Measurements from ENCODE around the gene SESTD1.

Gene SESTD1

GRCh38 chr2:179298666-179299065 is 34.0 kb upstream of the SESTD1 start:
- H3K27me3 ChIP-seq (ENCODE audit: control insufficient read depth in 1 of 2, insufficient read depth in 1 of 2, low read length in 2 of 2), result no peaks in the 10 kb centered on the region
- H2BK15ac ChIP-seq (ENCODE audit: low read depth, poor library complexity, severe bottlenecking), result no peak overlapping the region
- H3K14ac ChIP-seq (ENCODE audit: low read length in 2 of 2), result no peak overlapping the region
- H2BK120ac ChIP-seq (ENCODE audit: low read depth, low read length), result no peak overlapping the region
- H3K4me3 ChIP-seq (ENCODE audit: insufficient read depth in 1 of 2, low read depth in 1 of 2, low read length in 2 of 2), result no peak overlapping the region
- H2AK5ac ChIP-seq (ENCODE audit: low read length, severe bottlenecking), result no peak overlapping the region
- H3K36me3 ChIP-seq (ENCODE audit: control insufficient read depth in 1 of 2, insufficient read depth in 2 of 2, low read depth in 1 of 2, low read length in 2 of 2), result no peaks in the 10 kb centered on the region
- H4K8ac ChIP-seq (ENCODE audit: low read length), result no peak overlapping the region
- no peak overlapping the region for H4K91ac ChIP-seq (ENCODE audit: low read length)
- DNase-seq, result no peak
- H3K4me2 ChIP-seq (ENCODE audit: low read length, poor library complexity, severe bottlenecking), result no peak overlapping the region
- no peak overlapping the region for H2AFZ ChIP-seq (ENCODE audit: low read depth, low read length)
- peaks cover 2% of the 10 kb centered on the region for H3K4me1 ChIP-seq (ENCODE audit: control insufficient read depth, insufficient read depth, low read depth, low read length)
- no peak overlapping the region for H3K23ac ChIP-seq (ENCODE audit: low read length in 2 of 2)
- no peak overlapping the region for H3K9ac ChIP-seq (ENCODE audit: low read length)
- no peak overlapping the region for H2BK12ac ChIP-seq (ENCODE audit: low read length in 2 of 2)
- 98% methylated on average over 4 of the region's 5 CpGs for WGBS
- H2BK5ac ChIP-seq (ENCODE audit: low read depth, low read length, poor library complexity, severe bottlenecking), result no peak overlapping the region
- H3K9me3 ChIP-seq (ENCODE audit: control insufficient read depth, low read length), result no peaks in the 10 kb centered on the region
- no peak overlapping the region for H3K18ac ChIP-seq (ENCODE audit: low read depth in 1 of 2, low read length in 2 of 2)
- no peak overlapping the region for H3K4ac ChIP-seq (ENCODE audit: low read depth in 1 of 2, low read length in 2 of 2)
- H3K79me1 ChIP-seq (replicated peaks; ENCODE audit: low read length, poor library complexity, severe bottlenecking), result no peaks in the 10 kb centered on the region
- H3K27ac ChIP-seq (ENCODE audit: low read length, poor library complexity, severe bottlenecking), result no peak overlapping the region

GRCh38 chr2:179297927-179298326 is 33.3 kb upstream of the SESTD1 start:
- peaks cover 2% of the 10 kb centered on the region for H3K4me1 ChIP-seq (ENCODE audit: control insufficient read depth, insufficient read depth, low read depth, low read length)
- no peak overlapping the region for H3K4ac ChIP-seq (ENCODE audit: low read depth in 1 of 2, low read length in 2 of 2)
- no peak overlapping the region for H3K27ac ChIP-seq (ENCODE audit: low read length, poor library complexity, severe bottlenecking)
- H3K4me2 ChIP-seq (ENCODE audit: low read length, poor library complexity, severe bottlenecking), result no peak overlapping the region
- H3K9ac ChIP-seq (ENCODE audit: low read length), result no peak overlapping the region
- no peak overlapping the region for H2BK120ac ChIP-seq (ENCODE audit: low read depth, low read length)
- H2BK15ac ChIP-seq (ENCODE audit: low read depth, poor library complexity, severe bottlenecking), result no peak overlapping the region
- H3K79me1 ChIP-seq (replicated peaks; ENCODE audit: low read length, poor library complexity, severe bottlenecking), result no peaks in the 10 kb centered on the region
- H3K27me3 ChIP-seq (ENCODE audit: control insufficient read depth in 1 of 2, insufficient read depth in 1 of 2, low read length in 2 of 2), result no peaks in the 10 kb centered on the region
- no peak overlapping the region for H3K23ac ChIP-seq (ENCODE audit: low read length in 2 of 2)
- H2AK5ac ChIP-seq (ENCODE audit: low read length, severe bottlenecking), result no peak overlapping the region
- no peak overlapping the region for H3K18ac ChIP-seq (ENCODE audit: low read depth in 1 of 2, low read length in 2 of 2)
- H4K8ac ChIP-seq (ENCODE audit: low read length), result no peak overlapping the region
- no peak overlapping the region for H4K91ac ChIP-seq (ENCODE audit: low read length)
- H3K4me3 ChIP-seq (ENCODE audit: insufficient read depth in 1 of 2, low read depth in 1 of 2, low read length in 2 of 2), result no peak overlapping the region
- DNase-seq, result no peak
- H3K36me3 ChIP-seq (ENCODE audit: control insufficient read depth in 1 of 2, insufficient read depth in 2 of 2, low read depth in 1 of 2, low read length in 2 of 2), result no peaks in the 10 kb centered on the region
- no peaks in the 10 kb centered on the region for H3K9me3 ChIP-seq (ENCODE audit: control insufficient read depth, low read length)
- H2BK12ac ChIP-seq (ENCODE audit: low read length in 2 of 2), result no peak overlapping the region
- 78% methylated on average over 2 of the region's 2 CpGs for WGBS
- no peak overlapping the region for H2AFZ ChIP-seq (ENCODE audit: low read depth, low read length)
- H3K14ac ChIP-seq (ENCODE audit: low read length in 2 of 2), result no peak overlapping the region
- no peak overlapping the region for H2BK5ac ChIP-seq (ENCODE audit: low read depth, low read length, poor library complexity, severe bottlenecking)

- Histone ChIP-seq H3K9me3 (ENCODE audit: control insufficient read depth, low read length) (no peaks in the 10 kb centered on the region), H3K4me1 (ENCODE audit: control insufficient read depth, insufficient read depth, low read depth, low read length) (peaks cover 1% of the 10 kb centered on the region), H4K8ac (ENCODE audit: low read length) (no peak overlapping the region), H3K79me1 (replicated peaks; ENCODE audit: low read length, poor library complexity, severe bottlenecking) (no peaks in the 10 kb centered on the region), H2BK5ac (ENCODE audit: low read depth, low read length, poor library complexity, severe bottlenecking) (no peak overlapping the region), H3K4me3 (ENCODE audit: insufficient read depth in 1 of 2, low read depth in 1 of 2, low read length in 2 of 2) (no peak overlapping the region), H3K14ac (ENCODE audit: low read length in 2 of 2) (no peak overlapping the region), H2BK120ac (ENCODE audit: low read depth, low read length) (no peak overlapping the region), H3K4ac (ENCODE audit: low read depth in 1 of 2, low read length in 2 of 2) (no peak overlapping the region), H3K27me3 (ENCODE audit: control insufficient read depth in 1 of 2, insufficient read depth in 1 of 2, low read length in 2 of 2) (no peaks in the 10 kb centered on the region), H3K36me3 (ENCODE audit: control insufficient read depth in 1 of 2, insufficient read depth in 2 of 2, low read depth in 1 of 2, low read length in 2 of 2) (no peaks in the 10 kb centered on the region), H3K18ac (ENCODE audit: low read depth in 1 of 2, low read length in 2 of 2) (no peak overlapping the region), H2AFZ (ENCODE audit: low read depth, low read length) (no peak overlapping the region), H3K4me2 (ENCODE audit: low read length, poor library complexity, severe bottlenecking) (no peak overlapping the region), H3K27ac (ENCODE audit: low read length, poor library complexity, severe bottlenecking) (no peak overlapping the region), H2AK5ac (ENCODE audit: low read length, severe bottlenecking) (no peak overlapping the region), H3K23ac (ENCODE audit: low read length in 2 of 2) (no peak overlapping the region), H2BK15ac (ENCODE audit: low read depth, poor library complexity, severe bottlenecking) (no peak overlapping the region), H4K91ac (ENCODE audit: low read length) (no peak overlapping the region), H2BK12ac (ENCODE audit: low read length in 2 of 2) (no peak overlapping the region), H3K9ac (ENCODE audit: low read length) (no peak overlapping the region)
- 93% methylated on average over 1 of the region's 1 CpG for WGBS
- DNase-seq, result no peak
Observed at GRCh38 chr2:179290329-179290728, 25.7 kb upstream of the SESTD1 start.

- H3K9me3 ChIP-seq (ENCODE audit: control insufficient read depth, low read length), result no peaks in the 10 kb centered on the region
- no peaks in the 10 kb centered on the region for H3K79me1 ChIP-seq (replicated peaks; ENCODE audit: low read length, poor library complexity, severe bottlenecking)
- H3K9ac ChIP-seq (ENCODE audit: low read length), result no peak overlapping the region
- H3K14ac ChIP-seq (ENCODE audit: low read length in 2 of 2), result no peak overlapping the region
- H3K4me1 ChIP-seq (ENCODE audit: control insufficient read depth, insufficient read depth, low read depth, low read length), result peaks cover 1% of the 10 kb centered on the region
- no peak overlapping the region for H2BK120ac ChIP-seq (ENCODE audit: low read depth, low read length)
- no peak overlapping the region for H2BK12ac ChIP-seq (ENCODE audit: low read length in 2 of 2)
- H3K4me2 ChIP-seq (ENCODE audit: low read length, poor library complexity, severe bottlenecking), result no peak overlapping the region
- no peak overlapping the region for H3K4ac ChIP-seq (ENCODE audit: low read depth in 1 of 2, low read length in 2 of 2)
- H3K18ac ChIP-seq (ENCODE audit: low read depth in 1 of 2, low read length in 2 of 2), result no peak overlapping the region
- H4K91ac ChIP-seq (ENCODE audit: low read length), result no peak overlapping the region
- H3K23ac ChIP-seq (ENCODE audit: low read length in 2 of 2), result no peak overlapping the region
- no peak for DNase-seq
- H2BK5ac ChIP-seq (ENCODE audit: low read depth, low read length, poor library complexity, severe bottlenecking), result no peak overlapping the region
- no peak overlapping the region for H2AK5ac ChIP-seq (ENCODE audit: low read length, severe bottlenecking)
- H3K27me3 ChIP-seq (ENCODE audit: control insufficient read depth in 1 of 2, insufficient read depth in 1 of 2, low read length in 2 of 2), result no peaks in the 10 kb centered on the region
- no peak overlapping the region for H2AFZ ChIP-seq (ENCODE audit: low read depth, low read length)
- no peak overlapping the region for H4K8ac ChIP-seq (ENCODE audit: low read length)
- no peak overlapping the region for H2BK15ac ChIP-seq (ENCODE audit: low read depth, poor library complexity, severe bottlenecking)
- H3K36me3 ChIP-seq (ENCODE audit: control insufficient read depth in 1 of 2, insufficient read depth in 2 of 2, low read depth in 1 of 2, low read length in 2 of 2), result no peaks in the 10 kb centered on the region
- H3K27ac ChIP-seq (ENCODE audit: low read length, poor library complexity, severe bottlenecking), result no peak overlapping the region
- H3K4me3 ChIP-seq (ENCODE audit: insufficient read depth in 1 of 2, low read depth in 1 of 2, low read length in 2 of 2), result no peak overlapping the region
Observed at GRCh38 chr2:179285060-179285459, 20.4 kb upstream of the SESTD1 start.
